ENCODE data around the gene PNCK.
"Not testable (repeated sequence)": the region's sequence is repeated elsewhere in the genome, so short reads cannot be mapped to it uniquely, and the experiment has no call there.

Gene PNCK

GRCh38 chrX:153673428-153674218 lies at the start of gene PNCK:
PNCK (minus strand) TSS chrX:153673813; CDS start chrX:153673076, 737 bp downstream.
- no peak for DNase-seq

GRCh38 chrX:153722704-153723350 lies 49.2 kb upstream of the PNCK start:
- no peak for DNase-seq

GRCh38 chrX:153719701-153720100 lies 46.1 kb upstream of the PNCK start:
- DNase-seq, result no peak

- no peak for DNase-seq
These were observed 45.6 kb upstream of the PNCK start for GRCh38 chrX:153719238-153719637.

- no peak for DNase-seq
These were observed 43.8 kb upstream of the PNCK start for GRCh38 chrX:153717445-153717844.

GRCh38 chrX:153714256-153714655 lies 40.6 kb upstream of the PNCK start:
- DNase-seq, result no peak

- no peak for DNase-seq
These were observed 36.4 kb upstream of the PNCK start for GRCh38 chrX:153709726-153710674.

- no peak for DNase-seq
These were observed 34.8 kb upstream of the PNCK start for GRCh38 chrX:153708415-153708814.

- no peak for DNase-seq
These were observed 33.8 kb upstream of the PNCK start for GRCh38 chrX:153707406-153707805.

GRCh38 chrX:153706799-153707198 lies 33.2 kb upstream of the PNCK start:
- no peak for DNase-seq

- DNase-seq, result not testable (repeated sequence)
These were observed 31.9 kb upstream of the PNCK start for GRCh38 chrX:153705403-153706060.

GRCh38 chrX:153704631-153705402 lies 31.2 kb upstream of the PNCK start:
- DNase-seq, result not testable (repeated sequence)

- DNase-seq, result no peak
These were observed 30.5 kb upstream of the PNCK start for GRCh38 chrX:153704021-153704526.

- DNase-seq, result no peak
These were observed 29.4 kb upstream of the PNCK start for GRCh38 chrX:153703036-153703370.

- DNase-seq, result no peak
These were observed 28.9 kb upstream of the PNCK start for GRCh38 chrX:153702336-153703035.

- DNase-seq, result no peak
These were observed 28.1 kb upstream of the PNCK start for GRCh38 chrX:153701706-153702105.

GRCh38 chrX:153700967-153701366 lies 27.4 kb upstream of the PNCK start:
- DNase-seq, result no peak

- DNase-seq, result no peak
These were observed 26.8 kb upstream of the PNCK start for GRCh38 chrX:153700376-153700945.

- DNase-seq, result not testable (repeated sequence)
These were observed 26.3 kb upstream of the PNCK start for GRCh38 chrX:153699784-153700371.

- not testable (repeated sequence) for DNase-seq
These were observed 25.7 kb upstream of the PNCK start for GRCh38 chrX:153699210-153699783.

Measured in activated CD8-positive, alpha-beta memory T cell treated with anti-CD3 and anti-CD28 coated beads, Interleukin-2, amount 50 U/mL, for 48 hours (primary cell).